ENCODE data around the gene HSF4.

HSF4 gene

GRCh38 chr16:67176662-67177061 is 12.1 kb downstream of the HSF4 start:
- Histone ChIP-seq H3K4me3 (ENCODE audit: low read length in 2 of 2) (no peak overlapping the region), H3K9me3 (ENCODE audit: control insufficient read depth in 2 of 2, low read length in 2 of 2) (no peaks in the 10 kb centered on the region), H3K27ac (ENCODE audit: low read depth in 2 of 2, low read length in 2 of 2) (no peak overlapping the region), H3K36me3 (ENCODE audit: control insufficient read depth in 2 of 2, insufficient read depth in 2 of 2, low read length in 2 of 2) (no peaks in the 10 kb centered on the region), H3K4me1 (ENCODE audit: control insufficient read depth in 2 of 2, insufficient read depth in 2 of 2, low read length in 2 of 2) (peaks cover 26 to 28% of the 10 kb centered on the region in 2 donors), H3K27me3 (ENCODE audit: control insufficient read depth in 2 of 2, insufficient read depth in 2 of 2, low read length in 2 of 2) (no peaks in the 10 kb centered on the region), H3K9ac (ENCODE audit: low read depth in 1 of 2, low read length in 2 of 2) (no peak overlapping the region)

GRCh38 chr16:67177743-67178699 is 13.5 kb downstream of the HSF4 start:
- Histone ChIP-seq H3K27me3 (ENCODE audit: control insufficient read depth in 2 of 2, insufficient read depth in 2 of 2, low read length in 2 of 2) (no peaks in the 10 kb centered on the region), H3K4me1 (ENCODE audit: control insufficient read depth in 2 of 2, insufficient read depth in 2 of 2, low read length in 2 of 2) (peaks cover 29 to 30% of the 10 kb centered on the region in 2 donors), H3K4me3 (ENCODE audit: low read length in 2 of 2) (peak overlapping the region; percentile 59 to 65)

GRCh38 chr16:67179421-67180080 is 15.0 kb downstream of the HSF4 start:
- Histone ChIP-seq H3K27me3 (ENCODE audit: control insufficient read depth in 2 of 2, insufficient read depth in 2 of 2, low read length in 2 of 2) (no peaks in the 10 kb centered on the region), H3K27ac (ENCODE audit: low read depth in 2 of 2, low read length in 2 of 2) (no peak overlapping the region), H3K4me1 (ENCODE audit: control insufficient read depth in 2 of 2, insufficient read depth in 2 of 2, low read length in 2 of 2) (peaks cover 23 to 24% of the 10 kb centered on the region in 2 donors), H3K9me3 (ENCODE audit: control insufficient read depth in 2 of 2, low read length in 2 of 2) (no peaks in the 10 kb centered on the region), H3K36me3 (ENCODE audit: control insufficient read depth in 2 of 2, insufficient read depth in 2 of 2, low read length in 2 of 2) (no peaks in the 10 kb centered on the region), H3K9ac (ENCODE audit: low read depth in 1 of 2, low read length in 2 of 2) (no peak overlapping the region), H3K4me3 (ENCODE audit: low read length in 2 of 2) (no peak overlapping the region)

More at GRCh38 chr16:67177743-67178699, 13.5 kb downstream of the HSF4 start:
- H3K36me3 ChIP-seq (ENCODE audit: control insufficient read depth in 2 of 2, insufficient read depth in 2 of 2, low read length in 2 of 2): no peaks in the 10 kb centered on the region
- H3K9me3 ChIP-seq (ENCODE audit: control insufficient read depth in 2 of 2, low read length in 2 of 2): no peaks in the 10 kb centered on the region
- peak overlapping the region; percentile 84 to 87 for H3K27ac ChIP-seq (ENCODE audit: low read depth in 2 of 2, low read length in 2 of 2)
- H3K9ac ChIP-seq (ENCODE audit: low read depth in 1 of 2, low read length in 2 of 2): peak overlapping the region; percentile 49 to 62

DNA sequence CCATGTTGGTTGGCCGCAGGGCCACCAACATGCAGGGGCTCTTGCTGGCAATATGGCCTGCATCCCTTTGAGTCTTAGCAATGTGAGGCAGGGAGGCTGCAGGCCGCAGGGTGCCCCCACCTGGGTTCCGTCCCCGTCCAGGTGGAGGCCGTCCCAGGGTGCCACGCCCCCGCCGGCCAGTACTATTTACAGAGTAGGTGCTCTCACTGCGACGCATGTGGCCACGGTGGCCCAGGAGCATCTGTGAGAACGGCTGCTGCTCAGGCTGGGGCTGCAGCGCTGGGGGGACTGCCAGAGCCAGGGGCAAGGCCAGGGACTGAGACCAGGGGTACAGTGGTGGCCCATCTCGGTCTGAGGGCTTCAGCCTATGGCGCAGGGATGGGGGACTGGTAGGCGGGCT is 15.6 kb downstream of the HSF4 start:
- no peaks in the 10 kb centered on the region for H3K27me3 ChIP-seq (ENCODE audit: control insufficient read depth in 2 of 2, insufficient read depth in 2 of 2, low read length in 2 of 2)
- H3K4me1 ChIP-seq (ENCODE audit: control insufficient read depth in 2 of 2, insufficient read depth in 2 of 2, low read length in 2 of 2): peaks cover 26 to 27% of the 10 kb centered on the region in 2 donors
- H3K27ac ChIP-seq (ENCODE audit: low read depth in 2 of 2, low read length in 2 of 2): no peak overlapping the region
- no peaks in the 10 kb centered on the region for H3K9me3 ChIP-seq (ENCODE audit: control insufficient read depth in 2 of 2, low read length in 2 of 2)
- H3K4me3 ChIP-seq (ENCODE audit: low read length in 2 of 2): no peak overlapping the region
- no peaks in the 10 kb centered on the region for H3K36me3 ChIP-seq (ENCODE audit: control insufficient read depth in 2 of 2, insufficient read depth in 2 of 2, low read length in 2 of 2)
- H3K9ac ChIP-seq (ENCODE audit: low read depth in 1 of 2, low read length in 2 of 2): no peak overlapping the region

- Histone ChIP-seq H3K9ac (ENCODE audit: low read depth in 1 of 2, low read length in 2 of 2) (peak overlapping the region in 1 of 2 donors; percentile 24), H3K4me1 (ENCODE audit: control insufficient read depth in 2 of 2, insufficient read depth in 2 of 2, low read length in 2 of 2) (peaks cover 31 to 34% of the 10 kb centered on the region in 2 donors), H3K36me3 (ENCODE audit: control insufficient read depth in 2 of 2, insufficient read depth in 2 of 2, low read length in 2 of 2) (no peaks in the 10 kb centered on the region), H3K4me3 (ENCODE audit: low read length in 2 of 2) (no peak overlapping the region), H3K9me3 (ENCODE audit: control insufficient read depth in 2 of 2, low read length in 2 of 2) (no peaks in the 10 kb centered on the region), H3K27ac (ENCODE audit: low read depth in 2 of 2, low read length in 2 of 2) (peak overlapping the region in 1 of 2 donors; percentile 23), H3K27me3 (ENCODE audit: control insufficient read depth in 2 of 2, insufficient read depth in 2 of 2, low read length in 2 of 2) (peaks cover 0 to 2% of the 10 kb centered on the region in 2 donors)
These were observed 16.8 kb downstream of the HSF4 start for GRCh38 chr16:67181346-67181745.

DNA sequence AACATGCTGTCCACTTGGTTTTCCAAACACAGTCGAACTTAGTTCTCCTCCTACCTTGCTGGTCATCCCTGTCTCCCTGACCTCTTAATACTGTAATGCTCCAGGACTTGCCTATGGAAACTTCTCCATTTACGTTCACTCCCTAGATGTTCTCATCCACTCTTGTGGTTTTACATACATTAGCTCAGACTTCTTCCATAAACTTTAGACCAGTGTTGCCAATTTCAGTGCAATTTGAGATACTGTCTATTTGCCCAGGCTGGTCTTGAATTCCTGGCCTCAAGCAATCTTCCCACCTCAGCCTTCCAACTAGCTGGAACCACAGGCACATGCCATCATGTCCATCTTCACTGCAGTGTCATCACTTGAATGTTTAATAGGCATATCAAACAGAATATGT is 17.7 kb downstream of the HSF4 start:
- Histone ChIP-seq H3K9ac (ENCODE audit: low read depth in 1 of 2, low read length in 2 of 2) (no peak overlapping the region), H3K4me3 (ENCODE audit: low read length in 2 of 2) (no peak overlapping the region), H3K9me3 (ENCODE audit: control insufficient read depth in 2 of 2, low read length in 2 of 2) (no peaks in the 10 kb centered on the region), H3K4me1 (ENCODE audit: control insufficient read depth in 2 of 2, insufficient read depth in 2 of 2, low read length in 2 of 2) (peaks cover 31 to 34% of the 10 kb centered on the region in 2 donors), H3K27ac (ENCODE audit: low read depth in 2 of 2, low read length in 2 of 2) (no peak overlapping the region), H3K27me3 (ENCODE audit: control insufficient read depth in 2 of 2, insufficient read depth in 2 of 2, low read length in 2 of 2) (peaks cover 0 to 2% of the 10 kb centered on the region in 2 donors), H3K36me3 (ENCODE audit: control insufficient read depth in 2 of 2, insufficient read depth in 2 of 2, low read length in 2 of 2) (no peaks in the 10 kb centered on the region)

GRCh38 chr16:67183284-67183626 is 18.7 kb downstream of the HSF4 start:
- Histone ChIP-seq H3K4me3 (ENCODE audit: low read length in 2 of 2) (peak overlapping the region; percentile 86 to 92), H3K27ac (ENCODE audit: low read depth in 2 of 2, low read length in 2 of 2) (peak overlapping the region; percentile 97), H3K9me3 (ENCODE audit: control insufficient read depth in 2 of 2, low read length in 2 of 2) (no peaks in the 10 kb centered on the region), H3K36me3 (ENCODE audit: control insufficient read depth in 2 of 2, insufficient read depth in 2 of 2, low read length in 2 of 2) (no peaks in the 10 kb centered on the region), H3K9ac (ENCODE audit: low read depth in 1 of 2, low read length in 2 of 2) (peak overlapping the region; percentile 85 to 93), H3K4me1 (ENCODE audit: control insufficient read depth in 2 of 2, insufficient read depth in 2 of 2, low read length in 2 of 2) (peaks cover 28 to 31% of the 10 kb centered on the region in 2 donors), H3K27me3 (ENCODE audit: control insufficient read depth in 2 of 2, insufficient read depth in 2 of 2, low read length in 2 of 2) (peaks cover 0 to 2% of the 10 kb centered on the region in 2 donors)

DNA sequence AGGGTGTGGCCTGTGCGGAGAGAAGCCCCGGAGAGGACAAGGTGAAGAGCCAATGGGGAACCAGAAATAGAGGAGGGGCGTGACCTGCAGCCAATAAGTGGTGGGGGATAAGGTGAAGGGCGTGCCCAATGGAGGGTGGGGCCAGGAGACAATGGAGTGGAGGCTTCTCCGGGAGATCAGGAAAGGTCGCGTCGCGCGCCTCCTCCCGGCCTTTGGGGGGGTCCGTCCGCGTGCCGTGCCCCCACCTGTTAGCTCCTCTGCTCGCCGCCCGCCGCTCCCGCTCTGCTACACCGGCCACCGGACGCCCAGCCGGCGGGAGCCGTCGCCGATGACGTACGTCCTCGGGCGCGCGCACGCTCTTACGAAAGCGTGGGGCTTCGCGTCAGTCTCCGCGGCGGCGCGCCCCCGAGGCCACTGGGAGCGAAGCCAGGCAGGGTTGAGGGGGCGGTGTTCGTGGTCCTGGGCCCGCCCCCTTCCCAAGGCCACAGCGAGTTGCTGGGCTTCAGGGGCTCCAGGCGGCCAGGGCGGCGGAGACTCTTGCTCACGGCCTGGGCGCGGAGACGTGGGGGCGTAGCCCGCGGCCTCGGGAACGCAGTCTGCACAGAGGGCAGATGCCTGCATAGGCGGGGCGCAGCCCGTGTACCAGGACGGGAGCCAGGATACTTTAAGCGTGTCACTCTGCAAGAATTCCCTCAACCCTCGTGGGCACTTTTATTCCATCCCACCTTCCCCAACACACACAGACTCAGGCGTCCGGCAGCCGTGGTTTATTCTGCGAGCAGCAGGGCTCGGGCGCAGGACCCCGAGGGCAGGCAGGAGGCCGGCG is 19.3 kb downstream of the HSF4 start, which contains the start of gene MATCAP1:
TSS of gene MATCAP1 (minus strand) at position 337 of the 826 bp plus-strand sequence. CDS start 3,353 bp downstream, outside the sequence.
- Histone ChIP-seq H3K9ac (ENCODE audit: low read depth in 1 of 2, low read length in 2 of 2) (peak within 1 kb of the TSS; percentile 85 to 93), H3K4me3 (ENCODE audit: low read length in 2 of 2) (peak within 1 kb of the TSS; percentile 86 to 92), H3K36me3 (ENCODE audit: control insufficient read depth in 2 of 2, insufficient read depth in 2 of 2, low read length in 2 of 2) (no peaks in the 10 kb centered on the region), H3K27me3 (ENCODE audit: control insufficient read depth in 2 of 2, insufficient read depth in 2 of 2, low read length in 2 of 2) (peaks cover 0 to 2% of the 10 kb centered on the region in 2 donors), H3K4me1 (ENCODE audit: control insufficient read depth in 2 of 2, insufficient read depth in 2 of 2, low read length in 2 of 2) (peaks cover 26% of the 10 kb centered on the region in 2 donors), H3K27ac (ENCODE audit: low read depth in 2 of 2, low read length in 2 of 2) (peak within 1 kb of the TSS; percentile 97), H3K9me3 (ENCODE audit: control insufficient read depth in 2 of 2, low read length in 2 of 2) (no peaks in the 10 kb centered on the region)

DNA sequence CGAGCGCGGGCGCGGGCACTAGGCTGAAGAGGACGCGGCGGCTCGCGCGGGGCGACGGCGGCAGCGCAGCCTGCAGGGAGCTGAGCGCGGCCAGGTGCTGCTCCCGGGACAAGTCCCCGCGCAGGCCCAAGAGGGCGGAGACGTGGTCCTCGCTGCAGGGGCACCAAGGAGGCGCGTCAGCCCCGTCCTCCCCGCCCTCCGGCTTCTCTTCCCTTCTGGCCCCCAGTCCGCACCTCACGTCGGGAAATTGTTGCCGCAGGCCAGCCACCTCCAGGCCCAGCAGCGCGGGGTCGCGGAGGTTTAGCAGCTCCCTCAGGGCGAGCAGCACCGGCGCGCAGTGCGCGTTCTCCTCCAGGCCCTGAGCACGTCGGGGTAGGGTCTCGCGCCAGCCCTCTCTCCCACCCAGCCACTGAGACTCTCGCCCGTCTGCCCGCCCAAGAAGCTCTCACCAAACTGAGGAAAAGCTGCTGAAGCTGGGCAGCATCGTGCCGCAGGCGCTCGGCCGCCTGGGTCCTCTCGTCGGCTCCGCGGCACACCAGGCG is 20.0 kb downstream of the HSF4 start:
- H3K27ac ChIP-seq (ENCODE audit: low read depth in 2 of 2, low read length in 2 of 2): peak overlapping the region; percentile 97
- peaks cover 24% of the 10 kb centered on the region in 2 donors for H3K4me1 ChIP-seq (ENCODE audit: control insufficient read depth in 2 of 2, insufficient read depth in 2 of 2, low read length in 2 of 2)
- H3K4me3 ChIP-seq (ENCODE audit: low read length in 2 of 2): peak overlapping the region; percentile 86 to 92
- peak overlapping the region; percentile 85 to 93 for H3K9ac ChIP-seq (ENCODE audit: low read depth in 1 of 2, low read length in 2 of 2)
- H3K36me3 ChIP-seq (ENCODE audit: control insufficient read depth in 2 of 2, insufficient read depth in 2 of 2, low read length in 2 of 2): no peaks in the 10 kb centered on the region
- H3K27me3 ChIP-seq (ENCODE audit: control insufficient read depth in 2 of 2, insufficient read depth in 2 of 2, low read length in 2 of 2): peaks cover 0 to 2% of the 10 kb centered on the region in 2 donors
- no peaks in the 10 kb centered on the region for H3K9me3 ChIP-seq (ENCODE audit: control insufficient read depth in 2 of 2, low read length in 2 of 2)
